GM10248 (cell line): ENCODE results near the gene TAF11L8.
"Not testable (repeated sequence)": the region's sequence is repeated elsewhere in the genome, so short reads cannot be mapped to it uniquely, and the experiment has no call there.

Source experiments
- CTCF ChIA-PET: fragments of 300-600 bp; sonication (Branson Sonifier 250); formaldehyde crosslinking; extraction: SDS; loops from one replicate; lab custom pipeline; 2021; ENCODE audit warnings: antibody characterized with exemption; lab: Yijun Ruan, JAX
- POLR2A ChIA-PET: fragments of 350-650 bp; sonication (Branson Sonifier 250); formaldehyde crosslinking; extraction: SDS; loops from one replicate; lab custom pipeline; 2020; ENCODE audit warnings: antibody characterized with exemption; lab: Yijun Ruan, JAX
- DNase-seq: peaks from one replicate; pipeline ENCODE4 v3.0.0; 2012; ENCODE audit errors: extremely low spot score
- CTCF ChIP-seq: IDR thresholded peaks from 2 replicates; pipeline ENCODE4 v1.5.1; 2012; ENCODE audit warnings: mild to moderate bottlenecking, low read depth; ENCODE audit errors: extremely low read depth, missing control alignments, control extremely low read depth

TAF11L8 gene

DNA sequence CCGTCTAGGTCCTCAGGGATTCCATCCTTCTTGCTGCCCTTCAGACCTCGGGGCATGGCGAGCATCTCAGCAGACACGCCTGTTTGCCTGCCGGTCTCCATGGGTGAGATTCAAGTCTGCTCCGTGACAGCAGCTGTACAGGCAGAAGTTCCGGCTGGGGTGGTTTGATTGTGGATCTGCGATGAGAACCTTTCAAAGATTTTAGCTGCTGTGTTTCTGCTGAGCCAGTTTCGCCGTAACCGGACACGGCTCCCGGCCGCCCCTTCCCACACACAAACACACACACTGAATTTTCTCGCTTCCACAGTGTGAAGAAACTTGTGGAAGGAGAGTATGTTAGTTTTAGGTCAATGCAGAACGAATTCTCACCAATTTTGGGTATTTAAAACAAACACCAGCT, at the start of gene TAF11L8:
Gene TAF11L8 (minus strand): TSS at position 101 of the 400 bp plus-strand sequence.
- CTCF ChIA-PET, DNase-seq, POLR2A ChIA-PET: not testable (repeated sequence)

GRCh38 chr5:17634160-17634559, 43.4 kb upstream of the TAF11L8 start, which contains the start of gene TAF11L14:
TSS of gene TAF11L14 (plus strand) at chr5:17634460.
- ChIA-PET POLR2A (no interaction called here), CTCF (no interaction called here)
- TF ChIP-seq CTCF, result no peak
- DNase-seq, result no peak

DNA sequence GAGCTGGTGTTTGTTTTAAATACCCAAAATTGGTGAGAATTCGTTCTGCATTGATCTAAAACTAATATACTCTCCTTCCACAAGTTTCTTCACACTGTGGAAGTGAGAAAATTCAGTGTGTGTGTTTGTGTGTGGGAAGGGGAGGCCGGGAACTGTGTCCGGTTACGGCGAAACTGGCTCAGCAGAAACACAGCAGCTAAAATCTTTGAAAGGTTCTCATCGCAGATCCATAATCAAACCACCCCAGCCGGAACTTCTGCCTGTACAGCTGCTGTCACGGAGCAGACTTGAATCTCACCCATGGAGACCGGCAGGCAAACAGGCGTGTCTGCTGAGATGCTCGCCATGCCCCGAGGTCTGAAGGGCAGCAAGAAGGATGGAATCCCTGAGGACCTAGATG, 41.0 kb upstream of the TAF11L8 start, which contains the start of gene TAF11L13:
Gene TAF11L13 (plus strand): TSS at position 301 of the 400 bp plus-strand sequence.
- CTCF ChIA-PET, POLR2A ChIA-PET: not testable (repeated sequence)

DNA sequence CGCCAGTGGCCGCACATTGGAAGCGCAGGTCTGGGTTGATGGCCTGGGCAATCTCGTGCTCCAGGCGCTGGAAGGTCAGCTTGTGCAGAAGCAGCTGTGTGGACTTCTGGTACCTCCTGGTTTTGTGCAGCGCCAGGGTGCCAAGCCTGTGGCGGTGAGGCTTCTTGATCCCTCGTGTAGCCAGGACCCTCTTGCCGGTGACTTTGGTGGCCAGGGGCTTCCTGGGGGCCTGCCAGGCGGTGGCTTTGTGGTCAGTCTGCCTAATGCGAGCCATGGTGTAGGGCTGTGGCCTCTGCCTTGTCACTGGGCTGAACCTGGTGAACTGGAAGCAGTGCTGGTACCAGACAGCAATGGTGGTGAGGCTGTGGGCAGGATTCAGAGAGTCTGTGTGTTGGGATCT, 34.9 kb upstream of the TAF11L8 start:
- POLR2A ChIA-PET, result no interaction called here
- no peak for TF ChIP-seq CTCF
- no peak for DNase-seq
- CTCF ChIA-PET, result no interaction called here

More for the DNA sequence above, 41.0 kb upstream of the TAF11L8 start, which contains the start of gene TAF11L13:
- DNase-seq, result not testable (repeated sequence)

- ChIA-PET POLR2A (no interaction called here), CTCF (interaction anchor here (1.2 to 1.5 kb wide), 2 partner anchors 14 to 24 kb away, joined by 3 to 4 read pairs; no protein-coding TSS in a partner anchor)
- no peak for DNase-seq
- TF ChIP-seq CTCF, result no peak
These were observed 29.9 kb upstream of the TAF11L8 start for GRCh38 chr5:17620627-17621026.

GRCh38 chr5:17619354-17619753, 28.6 kb upstream of the TAF11L8 start:
- CTCF ChIA-PET, result no interaction called here
- DNase-seq, result no peak
- POLR2A ChIA-PET, result no interaction called here
- no peak for TF ChIP-seq CTCF

DNA sequence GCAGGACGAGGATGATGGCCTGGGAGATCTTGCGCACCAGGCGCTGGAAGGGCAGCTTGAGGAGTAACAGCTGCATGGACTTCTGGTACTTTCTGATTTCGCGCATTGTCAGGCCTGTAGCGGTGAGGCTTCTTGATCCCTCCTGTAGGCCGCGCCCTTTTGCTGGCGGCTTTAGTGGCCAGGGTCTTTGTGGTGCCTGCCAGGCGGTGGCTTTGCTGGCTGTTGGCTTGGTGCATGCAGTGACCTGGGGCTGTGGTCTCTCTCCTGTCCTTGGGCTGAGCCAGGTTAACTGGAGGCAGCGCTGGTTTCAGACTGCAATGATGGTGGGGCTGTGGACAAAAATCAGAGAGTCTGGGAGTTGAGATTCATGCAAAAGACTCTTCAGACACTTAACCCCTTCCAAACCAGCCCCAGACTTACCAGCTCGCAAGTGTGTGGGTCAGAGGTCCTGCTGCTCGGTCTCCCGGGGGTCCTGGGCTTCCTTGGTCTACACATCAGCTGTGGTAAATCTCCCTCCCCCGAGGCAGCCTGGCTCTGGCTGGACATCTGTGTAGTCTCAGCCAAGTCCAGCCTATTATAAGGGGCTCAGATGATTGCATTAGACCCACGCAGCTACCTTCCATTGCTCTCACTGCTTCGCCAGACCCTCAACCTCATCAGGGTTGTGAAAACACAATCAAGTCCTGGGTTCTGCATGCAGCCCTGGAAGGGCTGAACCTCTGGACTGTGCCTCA, 24.3 kb upstream of the TAF11L8 start:
- POLR2A ChIA-PET, result no interaction called here
- CTCF ChIA-PET, result no interaction called here
- TF ChIP-seq CTCF, result no peak

GRCh38 chr5:17610092-17610491, 19.3 kb upstream of the TAF11L8 start, which contains the start of gene TAF11L12:
TSS of gene TAF11L12 (plus strand) at chr5:17610392.
- CTCF ChIA-PET, POLR2A ChIA-PET, DNase-seq: not testable (repeated sequence)

More for the DNA sequence above, 24.3 kb upstream of the TAF11L8 start:
- DNase-seq, result no peak

- POLR2A ChIA-PET, DNase-seq, CTCF ChIA-PET: not testable (repeated sequence)
These were observed 16.7 kb upstream of the TAF11L8 start for GRCh38 chr5:17607461-17607860.
